ENCODE data around the gene YDJC.

DNA sequence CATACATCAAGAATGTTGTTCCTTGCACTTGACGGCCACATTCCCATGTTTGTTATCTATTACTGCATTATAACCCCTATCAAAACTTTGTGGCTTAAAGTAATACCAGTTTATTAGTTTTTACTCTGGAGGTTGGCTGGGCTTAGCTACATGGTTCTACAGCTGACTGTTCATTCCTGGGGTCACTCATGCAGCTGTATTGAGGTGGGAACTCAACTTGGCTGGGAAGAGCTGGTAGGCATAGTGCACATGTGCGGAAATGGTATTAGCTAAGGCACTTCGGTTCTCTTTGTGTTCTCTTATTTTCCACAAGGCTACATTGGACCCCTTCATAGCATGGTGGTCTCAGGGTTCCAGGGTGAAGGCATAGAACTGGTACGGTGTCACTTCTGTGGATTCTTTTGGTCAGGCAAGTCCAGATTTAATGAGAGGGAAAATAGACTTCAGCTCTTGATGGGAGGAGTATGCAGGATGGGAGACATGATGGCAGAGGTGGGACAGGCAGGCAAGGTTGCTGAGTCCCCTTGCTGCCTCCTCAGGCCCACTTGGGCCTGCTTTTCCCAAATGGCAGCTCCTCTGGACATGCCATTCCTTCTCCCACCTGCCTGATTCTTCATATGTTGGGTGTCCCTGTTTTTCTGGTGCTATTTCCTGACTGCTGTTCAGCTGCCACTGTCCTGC lies 16.1 kb downstream of the YDJC start:
- TF ChIP-seq, protein P1, sequence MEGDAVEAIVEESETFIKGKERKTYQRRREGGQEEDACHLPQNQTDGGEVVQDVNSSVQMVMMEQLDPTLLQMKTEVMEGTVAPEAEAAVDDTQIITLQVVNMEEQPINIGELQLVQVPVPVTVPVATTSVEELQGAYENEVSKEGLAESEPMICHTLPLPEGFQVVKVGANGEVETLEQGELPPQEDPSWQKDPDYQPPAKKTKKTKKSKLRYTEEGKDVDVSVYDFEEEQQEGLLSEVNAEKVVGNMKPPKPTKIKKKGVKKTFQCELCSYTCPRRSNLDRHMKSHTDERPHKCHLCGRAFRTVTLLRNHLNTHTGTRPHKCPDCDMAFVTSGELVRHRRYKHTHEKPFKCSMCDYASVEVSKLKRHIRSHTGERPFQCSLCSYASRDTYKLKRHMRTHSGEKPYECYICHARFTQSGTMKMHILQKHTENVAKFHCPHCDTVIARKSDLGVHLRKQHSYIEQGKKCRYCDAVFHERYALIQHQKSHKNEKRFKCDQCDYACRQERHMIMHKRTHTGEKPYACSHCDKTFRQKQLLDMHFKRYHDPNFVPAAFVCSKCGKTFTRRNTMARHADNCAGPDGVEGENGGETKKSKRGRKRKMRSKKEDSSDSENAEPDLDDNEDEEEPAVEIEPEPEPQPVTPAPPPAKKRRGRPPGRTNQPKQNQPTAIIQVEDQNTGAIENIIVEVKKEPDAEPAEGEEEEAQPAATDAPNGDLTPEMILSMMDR (IDR thresholded peaks at IDR 0.05; ENCODE audit: borderline replicate concordance, extremely low read depth, low read length, poor library complexity, severe bottlenecking) = no peak
- TF ChIP-seq EZH2 (IDR thresholded peaks at IDR 0.05; ENCODE audit: borderline replicate concordance, low read depth, low read length, severe bottlenecking) = no peak
